Endodermal cell (in vitro differentiated cells): ENCODE data around the gene PRR16. TPM values are rescaled to one million over a fixed set of nuclear protein-coding genes. Genes with fewer than 3 reads are reported as not detected.

Experiments
- DNase-seq: peaks from one replicate; pipeline ENCODE4 v3.0.0-alpha.2; 2017
- H3K27ac ChIP-seq: 2 replicates; pipeline ENCODE4 v1.5.1; 2013; ENCODE audit warnings: mild to moderate bottlenecking, low read depth, low read length, moderate library complexity
- H3K27me3 ChIP-seq: 2 replicates; pipeline ENCODE4 v1.6.1; 2013; ENCODE audit warnings: mild to moderate bottlenecking, low read length, moderate library complexity; ENCODE audit not compliant: insufficient read depth, control insufficient read depth, poor library complexity, severe bottlenecking
- H3K36me3 ChIP-seq: 2 replicates; pipeline ENCODE4 v1.7.0; 2013; ENCODE audit warnings: mild to moderate bottlenecking, low read length, moderate library complexity; ENCODE audit not compliant: control insufficient read depth, insufficient read depth
- H3K4me1 ChIP-seq: one replicate; pipeline ENCODE4 v1.7.0; 2013; ENCODE audit warnings: low read length; ENCODE audit not compliant: control insufficient read depth, insufficient read depth
- H3K4me3 ChIP-seq: 2 replicates; pipeline ENCODE4 v1.5.1; 2013; ENCODE audit warnings: mild to moderate bottlenecking, low read length, moderate library complexity
- H3K9ac ChIP-seq: 2 replicates; pipeline ENCODE4 v1.6.1; 2013; ENCODE audit warnings: mild to moderate bottlenecking, low read length, moderate library complexity; ENCODE audit not compliant: poor library complexity, severe bottlenecking; ENCODE audit errors: extremely low read depth
- H3K9me3 ChIP-seq: 2 replicates; pipeline ENCODE4 v1.6.1; 2013; ENCODE audit warnings: mild to moderate bottlenecking, low read length, moderate library complexity; ENCODE audit not compliant: control insufficient read depth
- H3K27ac Mint-ChIP-seq: 2 replicates; pipeline ENCODE4 v1.8.0; 2020; ENCODE audit warnings: mixed read lengths
- H3K27me3 Mint-ChIP-seq: 2 replicates; pipeline ENCODE4 v1.8.0; 2021; ENCODE audit warnings: mild to moderate bottlenecking, mixed read lengths; ENCODE audit not compliant: insufficient read depth
- H3K36me3 Mint-ChIP-seq: 2 replicates; pipeline ENCODE4 v1.8.0; 2020; ENCODE audit warnings: low read depth, mixed read lengths
- H3K4me1 Mint-ChIP-seq: 2 replicates; pipeline ENCODE4 v1.8.0; 2020; ENCODE audit warnings: mixed read lengths
- H3K4me3 Mint-ChIP-seq: 2 replicates; pipeline ENCODE4 v1.8.0; 2020; ENCODE audit warnings: mild to moderate bottlenecking, moderate library complexity, mixed read lengths
- H3K9me3 Mint-ChIP-seq: 2 replicates; pipeline ENCODE4 v1.8.0; 2020; ENCODE audit warnings: mild to moderate bottlenecking, mixed read lengths
- CTCF ChIP-seq: fragments of 200-600 bp; sonication (generic); conservative IDR thresholded peaks from 2 replicates; pipeline ENCODE4 v1.5.0; 2021; ENCODE audit warnings: antibody characterized with exemption, mild to moderate bottlenecking
- WGBS, 2 experiments: methylation state at CpG; one replicate each; pipeline versions ENCODE4 v1.1.5 to v1.1.7; 2013; ENCODE audit warnings: missing lambda C conversion rate in 2 of 2, mixed read lengths in 1 of 2; ENCODE audit not compliant: insufficient coverage in 1 of 2, insufficient read length in 1 of 2; 5-methylcytosine and 5-hydroxymethylcytosine counted together
- total RNA-seq, 2 donors: library from RNA; stranded (reverse); fragmentation: NEBNext Ultra II Directional in 1 of 2; extraction: Animal tissue kit (Norgen Biotek cat#: 25700) in 1 of 2; gene quantifications; 2 replicates in 1 of 2; 3 replicates in 1 of 2; pipeline ENCODE4 v1.2.1, GENCODE V29; 2021

Gene PRR16
- total RNA-seq, 2 donors from 2014 or later = 0.53 to 0.64 TPM

GRCh38 chr5:120436996-120437395, 27.1 kb upstream of the PRR16 start:
- Histone ChIP-seq H3K9ac (no peak overlapping the region), H3K27me3 (no peaks in the 10 kb centered on the region), H3K9me3 (no peaks in the 10 kb centered on the region), H3K4me1 (no peaks in the 10 kb centered on the region), H3K36me3 (no peaks in the 10 kb centered on the region), H3K4me3 (no peak overlapping the region), H3K27ac (no peak overlapping the region)
- Mint-ChIP-seq H3K27me3 (no peaks in the 10 kb centered on the region), H3K36me3 (no peaks in the 10 kb centered on the region), H3K4me1 (no peaks in the 10 kb centered on the region), H3K9me3 (no peaks in the 10 kb centered on the region), H3K4me3 (no peak overlapping the region), H3K27ac (no peak overlapping the region)
- TF ChIP-seq CTCF = no peak
- no peak for DNase-seq
- 94 to 100% methylated on average over 1 of the region's 1 CpG for WGBS, 2 experiments

GRCh38 chr5:120442694-120443093, 21.4 kb upstream of the PRR16 start:
- no peaks in the 10 kb centered on the region for H3K27me3 ChIP-seq
- no peaks in the 10 kb centered on the region for H3K36me3 Mint-ChIP-seq

GRCh38 chr5:120443607-120444006, 20.5 kb upstream of the PRR16 start:
- 83% methylated on average over 2 of the region's 2 CpGs; no CpG with 5 or more reads in 1 of the 2 experiments for WGBS, 2 experiments
- DNase-seq = no peak
- H3K9me3 Mint-ChIP-seq = no peaks in the 10 kb centered on the region
- no peaks in the 10 kb centered on the region for H3K36me3 ChIP-seq
- H3K27me3 ChIP-seq = no peaks in the 10 kb centered on the region
- H3K4me1 Mint-ChIP-seq = peaks cover 7% of the 10 kb centered on the region
- no peak overlapping the region for H3K9ac ChIP-seq
- no peak overlapping the region for H3K4me3 Mint-ChIP-seq
- no peak for TF ChIP-seq CTCF
- H3K9me3 ChIP-seq = no peaks in the 10 kb centered on the region
- H3K27ac ChIP-seq = no peak overlapping the region
- no peak overlapping the region for H3K4me3 ChIP-seq
- no peaks in the 10 kb centered on the region for H3K4me1 ChIP-seq
- no peaks in the 10 kb centered on the region for H3K36me3 Mint-ChIP-seq
- no peak overlapping the region for H3K27ac Mint-ChIP-seq
- H3K27me3 Mint-ChIP-seq = no peaks in the 10 kb centered on the region

More at GRCh38 chr5:120442694-120443093, 21.4 kb upstream of the PRR16 start:
- Histone ChIP-seq H3K4me1 (no peaks in the 10 kb centered on the region), H3K9ac (no peak overlapping the region), H3K4me3 (no peak overlapping the region), H3K36me3 (no peaks in the 10 kb centered on the region), H3K9me3 (no peaks in the 10 kb centered on the region), H3K27ac (no peak overlapping the region)
- Mint-ChIP-seq H3K27ac (no peak overlapping the region), H3K27me3 (no peaks in the 10 kb centered on the region), H3K4me1 (peaks cover 7% of the 10 kb centered on the region), H3K4me3 (no peak overlapping the region), H3K9me3 (no peaks in the 10 kb centered on the region)
- no peak for TF ChIP-seq CTCF
- 88 to 92% methylated on average over 3 of the region's 3 CpGs for WGBS, 2 experiments
- no peak for DNase-seq
